HepG2 (cell line): ENCODE results near the gene ADD2. TPM values are rescaled to one million over a fixed set of nuclear protein-coding genes. Genes with fewer than 3 reads are reported as not detected.

ENCODE experiments used
- ARID4A ChIP-seq: sonication (generic); formaldehyde crosslinking; IDR thresholded peaks from 2 replicates; pipeline ENCODE4 v1.5.0; 2020; ENCODE audit warnings: mild to moderate bottlenecking, missing genetic modification reagents, borderline replicate concordance
- BHLHE40 ChIP-seq: IDR thresholded peaks from 2 replicates; pipeline ENCODE4 v1.6.1; 2011; ENCODE audit warnings: low read length, improper control_type of control experiment
- BRF2 ChIP-seq: sonication (generic); formaldehyde crosslinking; IDR thresholded peaks from 2 replicates; pipeline ENCODE4 v1.8.1; 2022; ENCODE audit warnings: mild to moderate bottlenecking, missing genetic modification reagents
- KLF9 ChIP-seq: IDR thresholded peaks from 2 replicates; pipeline ENCODE4 v1.6.1; 2016; ENCODE audit warnings: low read depth
- PHF21A ChIP-seq: sonication (generic); formaldehyde crosslinking; IDR thresholded peaks from 2 replicates; pipeline ENCODE4 v1.5.0; 2020; ENCODE audit warnings: mild to moderate bottlenecking, missing genetic modification reagents
- YEATS4 ChIP-seq: sonication (generic); formaldehyde crosslinking; IDR thresholded peaks from 2 replicates; pipeline ENCODE4 v1.4.0; 2020; ENCODE audit warnings: missing genetic modification reagents, borderline replicate concordance
- polyA plus RNA-seq, 8 experiments: library from polyadenylated mRNA; depleted of rRNA in 3 of 8; stranded (reverse) in 7 of 8; unstranded in 1 of 8; fragments of >200 nt; fragmentation: Illumina TruSeq in 4 of 8; extraction: Trizol in 4 of 8; gene quantifications; 2 replicates each; pipeline versions ENCODE4 v1.2.1 to v1.2.3, GENCODE V29; 2011 to 2016; ENCODE audit warnings: low read depth in 4 of 8, missing spikeins in 1 of 8, mixed read lengths in 1 of 8; ENCODE audit not compliant: insufficient read depth in 1 of 8
- total RNA-seq, 5 experiments: library from RNA; depleted of rRNA; stranded (reverse); fragments of >200 nt; fragmentation: Illumina TruSeq; extraction: Trizol; gene quantifications; 2 replicates each; pipeline ENCODE4 v1.2.3, GENCODE V29; 2016; ENCODE audit warnings: low read depth in 1 of 5
- TF ChIP-seq, protein P1 (sequence below): IDR thresholded peaks from 2 replicates; pipeline ENCODE4 v1.6.1; 2016
- TF ChIP-seq, protein P2 (sequence below), 2 experiments: fragments of 450-650 bp in 1 of 2; sonication (generic) in 1 of 2; formaldehyde crosslinking in 1 of 2; IDR thresholded peaks; 2 replicates each; pipeline versions ENCODE4 v1.6.1 to v1.8.0; 2016 to 2022; ENCODE audit warnings: antibody characterized with exemption in 1 of 2, mild to moderate bottlenecking in 1 of 2, missing genetic modification reagents in 1 of 2

Gene ADD2
- total and polyA plus RNA-seq, 2 of the 13 experiments (the other 11 are each of a cell fraction or from before 2014, with no cell fraction given): 0.05 to 0.13 TPM

GRCh38 chr2:70807102-70807827, 39.3 kb upstream of the ADD2 start (continued):
- no peak for TF ChIP-seq BHLHE40
- peak; percentile 70; the same call in 1 of the 2 replicates for TF ChIP-seq KLF9
- peak; percentile 56; the same call in 1 of the 2 replicates for TF ChIP-seq YEATS4
- 0 out of 2 replicates have a peak, but pooled peaks have one; percentile 26 for TF ChIP-seq BRF2 (CRISPR knock-in tag)
- TF ChIP-seq, protein P1, sequence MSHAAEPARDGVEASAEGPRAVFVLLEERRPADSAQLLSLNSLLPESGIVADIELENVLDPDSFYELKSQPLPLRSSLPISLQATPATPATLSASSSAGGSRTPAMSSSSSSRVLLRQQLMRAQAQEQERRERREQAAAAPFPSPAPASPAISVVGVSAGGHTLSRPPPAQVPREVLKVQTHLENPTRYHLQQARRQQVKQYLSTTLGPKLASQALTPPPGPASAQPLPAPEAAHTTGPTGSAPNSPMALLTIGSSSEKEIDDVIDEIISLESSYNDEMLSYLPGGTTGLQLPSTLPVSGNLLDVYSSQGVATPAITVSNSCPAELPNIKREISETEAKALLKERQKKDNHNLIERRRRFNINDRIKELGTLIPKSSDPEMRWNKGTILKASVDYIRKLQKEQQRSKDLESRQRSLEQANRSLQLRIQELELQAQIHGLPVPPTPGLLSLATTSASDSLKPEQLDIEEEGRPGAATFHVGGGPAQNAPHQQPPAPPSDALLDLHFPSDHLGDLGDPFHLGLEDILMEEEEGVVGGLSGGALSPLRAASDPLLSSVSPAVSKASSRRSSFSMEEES (CRISPR knock-in tag): peak; percentile 76; the same call in 1 of the 2 replicates
- TF ChIP-seq PHF21A: peak; percentile 97
- peak; percentile 30; the same call in 1 of the 2 replicates for TF ChIP-seq ARID4A (CRISPR knock-in tag)
- TF ChIP-seq, protein P2, sequence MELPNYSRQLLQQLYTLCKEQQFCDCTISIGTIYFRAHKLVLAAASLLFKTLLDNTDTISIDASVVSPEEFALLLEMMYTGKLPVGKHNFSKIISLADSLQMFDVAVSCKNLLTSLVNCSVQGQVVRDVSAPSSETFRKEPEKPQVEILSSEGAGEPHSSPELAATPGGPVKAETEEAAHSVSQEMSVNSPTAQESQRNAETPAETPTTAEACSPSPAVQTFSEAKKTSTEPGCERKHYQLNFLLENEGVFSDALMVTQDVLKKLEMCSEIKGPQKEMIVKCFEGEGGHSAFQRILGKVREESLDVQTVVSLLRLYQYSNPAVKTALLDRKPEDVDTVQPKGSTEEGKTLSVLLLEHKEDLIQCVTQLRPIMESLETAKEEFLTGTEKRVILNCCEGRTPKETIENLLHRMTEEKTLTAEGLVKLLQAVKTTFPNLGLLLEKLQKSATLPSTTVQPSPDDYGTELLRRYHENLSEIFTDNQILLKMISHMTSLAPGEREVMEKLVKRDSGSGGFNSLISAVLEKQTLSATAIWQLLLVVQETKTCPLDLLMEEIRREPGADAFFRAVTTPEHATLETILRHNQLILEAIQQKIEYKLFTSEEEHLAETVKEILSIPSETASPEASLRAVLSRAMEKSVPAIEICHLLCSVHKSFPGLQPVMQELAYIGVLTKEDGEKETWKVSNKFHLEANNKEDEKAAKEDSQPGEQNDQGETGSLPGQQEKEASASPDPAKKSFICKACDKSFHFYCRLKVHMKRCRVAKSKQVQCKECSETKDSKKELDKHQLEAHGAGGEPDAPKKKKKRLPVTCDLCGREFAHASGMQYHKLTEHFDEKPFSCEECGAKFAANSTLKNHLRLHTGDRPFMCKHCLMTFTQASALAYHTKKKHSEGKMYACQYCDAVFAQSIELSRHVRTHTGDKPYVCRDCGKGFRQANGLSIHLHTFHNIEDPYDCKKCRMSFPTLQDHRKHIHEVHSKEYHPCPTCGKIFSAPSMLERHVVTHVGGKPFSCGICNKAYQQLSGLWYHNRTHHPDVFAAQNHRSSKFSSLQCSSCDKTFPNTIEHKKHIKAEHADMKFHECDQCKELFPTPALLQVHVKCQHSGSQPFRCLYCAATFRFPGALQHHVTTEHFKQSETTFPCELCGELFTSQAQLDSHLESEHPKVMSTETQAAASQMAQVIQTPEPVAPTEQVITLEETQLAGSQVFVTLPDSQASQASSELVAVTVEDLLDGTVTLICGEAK (IDR thresholded peaks at IDR 0.05): no peak
- TF ChIP-seq, protein P2 (CRISPR knock-in tag; IDR thresholded peaks at IDR 0.05): no peak; the same call in 1 of the 2 replicates
